ENCODE results near the gene PEDS1. TPM values are rescaled to one million over a fixed set of nuclear protein-coding genes. Genes with fewer than 3 reads are reported as not detected.
A peak's percentile ranks its signal among the peaks of the same experiment; 100 is the strongest.

Gene PEDS1
- total and polyA plus RNA-seq, 2 of the 13 experiments (the other 11 are each of a cell fraction or from before 2014, with no cell fraction given) = 30.5 to 93.9 TPM

DNA sequence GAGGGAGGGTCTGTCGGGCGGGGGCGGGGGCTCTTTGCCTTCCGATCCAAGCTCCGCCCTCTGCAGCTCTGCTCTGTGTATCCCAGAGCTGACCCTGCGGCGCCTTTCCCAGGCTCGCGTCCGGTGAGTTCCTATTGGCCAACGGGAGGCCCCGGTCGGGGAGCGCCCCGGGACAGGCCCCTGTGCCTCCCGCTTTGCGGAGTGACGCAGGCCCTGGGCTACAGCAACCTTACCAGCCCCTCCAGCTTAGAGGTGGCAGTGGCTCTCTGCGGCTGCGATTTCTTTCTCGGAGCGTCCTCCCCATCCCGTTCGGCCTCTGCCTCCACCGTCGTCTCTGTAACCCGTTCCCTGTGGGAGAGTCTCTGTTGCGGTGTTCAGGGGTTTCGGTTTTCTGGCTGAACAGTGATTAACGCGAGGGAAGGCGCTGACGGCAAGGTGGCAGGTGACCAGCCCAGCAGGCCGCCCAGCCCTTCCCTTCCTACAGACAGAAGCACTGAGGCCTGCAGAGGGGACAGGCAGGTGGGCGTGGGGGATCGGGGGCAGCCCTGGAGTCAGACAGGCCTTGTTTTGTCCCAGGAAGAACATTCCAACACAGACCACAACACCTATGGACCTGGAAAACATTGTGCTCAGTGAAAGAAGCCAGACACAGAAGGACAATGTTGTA is 19.0 kb upstream of the PEDS1 start (continued):
- TF ChIP-seq, protein P1, sequence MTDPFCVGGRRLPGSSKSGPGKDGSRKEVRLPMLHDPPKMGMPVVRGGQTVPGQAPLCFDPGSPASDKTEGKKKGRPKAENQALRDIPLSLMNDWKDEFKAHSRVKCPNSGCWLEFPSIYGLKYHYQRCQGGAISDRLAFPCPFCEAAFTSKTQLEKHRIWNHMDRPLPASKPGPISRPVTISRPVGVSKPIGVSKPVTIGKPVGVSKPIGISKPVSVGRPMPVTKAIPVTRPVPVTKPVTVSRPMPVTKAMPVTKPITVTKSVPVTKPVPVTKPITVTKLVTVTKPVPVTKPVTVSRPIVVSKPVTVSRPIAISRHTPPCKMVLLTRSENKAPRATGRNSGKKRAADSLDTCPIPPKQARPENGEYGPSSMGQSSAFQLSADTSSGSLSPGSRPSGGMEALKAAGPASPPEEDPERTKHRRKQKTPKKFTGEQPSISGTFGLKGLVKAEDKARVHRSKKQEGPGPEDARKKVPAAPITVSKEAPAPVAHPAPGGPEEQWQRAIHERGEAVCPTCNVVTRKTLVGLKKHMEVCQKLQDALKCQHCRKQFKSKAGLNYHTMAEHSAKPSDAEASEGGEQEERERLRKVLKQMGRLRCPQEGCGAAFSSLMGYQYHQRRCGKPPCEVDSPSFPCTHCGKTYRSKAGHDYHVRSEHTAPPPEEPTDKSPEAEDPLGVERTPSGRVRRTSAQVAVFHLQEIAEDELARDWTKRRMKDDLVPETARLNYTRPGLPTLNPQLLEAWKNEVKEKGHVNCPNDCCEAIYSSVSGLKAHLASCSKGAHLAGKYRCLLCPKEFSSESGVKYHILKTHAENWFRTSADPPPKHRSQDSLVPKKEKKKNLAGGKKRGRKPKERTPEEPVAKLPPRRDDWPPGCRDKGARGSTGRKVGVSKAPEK (CRISPR knock-in tag; IDR thresholded peaks at IDR 0.05; ENCODE audit: borderline replicate concordance) = no peak; the same call in 1 of the 2 replicates
- TF ChIP-seq ZNF235 (CRISPR knock-in tag; IDR thresholded peaks at IDR 0.05; ENCODE audit: borderline replicate concordance) = peak; percentile 89; the same call in 1 of the 2 replicates
- peak; percentile 48; the same call in 1 of the 2 replicates for TF ChIP-seq MZF1 (CRISPR knock-in tag; IDR thresholded peaks at IDR 0.05; ENCODE audit: borderline replicate concordance)
- TF ChIP-seq ZFYVE20 (CRISPR knock-in tag; IDR thresholded peaks at IDR 0.05; ENCODE audit: borderline replicate concordance, low read depth) = no peak
- no peak for TF ChIP-seq MAFK (conservative IDR thresholded peaks at IDR 0.05 in 1 of 2, IDR thresholded peaks at IDR 0.05 in 1 of 2; ENCODE audit: low read length in 2 of 2)
- TF ChIP-seq ZNF12 (CRISPR knock-in tag; IDR thresholded peaks at IDR 0.05) = peak; percentile 27; the same call in 1 of the 2 replicates
- peak; percentile 89 for TF ChIP-seq KMT2A (CRISPR knock-in tag; IDR thresholded peaks at IDR 0.05)
- TF ChIP-seq JUND (CRISPR knock-in tag; IDR thresholded peaks at IDR 0.05) = 0 out of 2 replicates have a peak, but pooled peaks have one; percentile 1
- TF ChIP-seq ZNF616 (CRISPR knock-in tag; IDR thresholded peaks at IDR 0.05; ENCODE audit: low read depth) = peak; percentile 83
- peak; percentile 54 for TF ChIP-seq NFKBIZ (CRISPR knock-in tag; IDR thresholded peaks at IDR 0.05)
- peak; percentile 84; the same call in 1 of the 2 replicates for TF ChIP-seq ARHGAP35 (CRISPR knock-in tag; IDR thresholded peaks at IDR 0.05; ENCODE audit: borderline replicate concordance)
- TF ChIP-seq ISL2 (CRISPR knock-in tag; IDR thresholded peaks at IDR 0.05) = peak; percentile 86
- TF ChIP-seq NFE2L2 (IDR thresholded peaks at IDR 0.05; ENCODE audit: low read length) = no peak
- no peak; the same call in 1 of the 2 replicates for TF ChIP-seq NCOR1 (IDR thresholded peaks at IDR 0.05; ENCODE audit: borderline replicate concordance, low read length)
- TF ChIP-seq ZHX2 (IDR thresholded peaks at IDR 0.05; ENCODE audit: low read depth) = no peak
- TF ChIP-seq ZHX2 (CRISPR knock-in tag; IDR thresholded peaks at IDR 0.05; ENCODE audit: borderline replicate concordance) = no peak; the same call in 1 of the 2 replicates
- peak; percentile 63; the same call in 1 of the 2 replicates for TF ChIP-seq ZNF143 (CRISPR knock-in tag; IDR thresholded peaks at IDR 0.05)
- peak; percentile 69 for TF ChIP-seq ZNF670 (CRISPR knock-in tag; IDR thresholded peaks at IDR 0.05; ENCODE audit: borderline replicate concordance)
- no peak for TF ChIP-seq PAWR (CRISPR knock-in tag; IDR thresholded peaks at IDR 0.05; ENCODE audit: borderline replicate concordance)
- TF ChIP-seq ZNF546 (CRISPR knock-in tag; conservative IDR thresholded peaks at IDR 0.05) = no peak
- TF ChIP-seq POLR2AphosphoS2 (IDR thresholded peaks at IDR 0.05; ENCODE audit: low read depth, low read length) = no peak
- no peak; the same call in none of the 2 replicates for TF ChIP-seq TSC22D2 (CRISPR knock-in tag; IDR thresholded peaks at IDR 0.05; ENCODE audit: borderline replicate concordance)

All from HepG2 (cell line).